Measurements from ENCODE around the gene STKLD1.
"Not testable (repeated sequence)": the region's sequence is repeated elsewhere in the genome, so short reads cannot be mapped to it uniquely, and the experiment has no call there.

The STKLD1 gene

DNA sequence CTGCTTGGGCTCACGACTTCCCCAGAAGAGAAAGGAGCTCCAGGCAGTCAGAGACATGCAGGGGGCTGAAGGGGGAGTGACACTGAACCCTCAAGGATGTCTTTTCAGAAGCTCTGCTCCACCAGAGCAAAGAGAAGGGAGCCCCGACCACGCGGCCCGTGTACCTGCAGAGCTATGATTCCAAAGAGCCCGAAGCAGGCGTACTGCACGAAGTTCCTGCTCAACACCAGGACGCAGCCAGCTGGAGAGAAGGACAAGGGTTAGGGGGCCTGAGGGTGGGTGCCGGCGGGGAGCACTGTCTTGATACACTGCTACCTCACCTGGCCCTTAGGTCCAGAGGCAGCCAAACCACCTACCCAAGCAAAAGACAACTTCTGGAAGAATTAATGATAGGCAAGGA, 9.7 kb upstream of the STKLD1 start:
- DNase-seq, result no peak

DNA sequence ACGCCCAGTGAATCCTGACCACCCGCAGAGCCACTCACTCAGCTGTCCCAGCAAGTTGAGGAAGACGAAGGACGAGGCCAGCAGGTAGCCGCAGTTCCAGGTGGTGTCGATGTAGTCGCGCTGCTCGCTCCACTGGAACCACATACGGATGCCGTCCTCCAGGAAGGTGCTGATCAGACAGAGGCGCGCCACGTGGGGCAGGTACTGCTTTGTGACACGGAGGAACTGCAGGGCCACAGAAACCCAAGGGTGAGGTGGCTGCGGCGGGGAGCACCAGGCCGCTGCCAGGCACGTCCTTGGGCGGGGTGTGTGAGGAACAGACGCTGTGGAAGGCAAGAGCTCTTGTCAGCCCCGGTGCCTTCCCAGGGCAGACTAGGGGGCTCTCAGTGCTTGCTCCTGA, 8.9 kb upstream of the STKLD1 start:
- DNase-seq, result no peak

DNA sequence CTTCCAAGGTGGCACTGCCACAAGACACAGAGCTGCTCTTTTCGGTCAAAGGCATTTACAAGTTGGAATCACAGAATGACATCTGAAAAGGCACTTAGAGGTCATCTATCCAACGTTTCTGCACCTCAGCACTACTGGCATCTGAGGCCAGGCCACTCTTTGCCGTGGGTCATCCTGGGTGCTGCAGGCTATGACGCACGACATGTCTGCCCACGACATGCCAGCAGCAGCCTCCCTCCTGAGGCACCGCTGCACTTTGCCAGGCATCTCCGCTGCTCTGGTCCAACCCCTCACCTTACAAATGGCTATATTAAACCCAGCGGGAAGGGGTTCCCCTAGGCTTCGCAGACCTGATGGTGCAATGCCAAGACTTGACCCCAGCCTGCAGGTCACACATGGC, 8.4 kb upstream of the STKLD1 start:
- DNase-seq, result no peak

DNA sequence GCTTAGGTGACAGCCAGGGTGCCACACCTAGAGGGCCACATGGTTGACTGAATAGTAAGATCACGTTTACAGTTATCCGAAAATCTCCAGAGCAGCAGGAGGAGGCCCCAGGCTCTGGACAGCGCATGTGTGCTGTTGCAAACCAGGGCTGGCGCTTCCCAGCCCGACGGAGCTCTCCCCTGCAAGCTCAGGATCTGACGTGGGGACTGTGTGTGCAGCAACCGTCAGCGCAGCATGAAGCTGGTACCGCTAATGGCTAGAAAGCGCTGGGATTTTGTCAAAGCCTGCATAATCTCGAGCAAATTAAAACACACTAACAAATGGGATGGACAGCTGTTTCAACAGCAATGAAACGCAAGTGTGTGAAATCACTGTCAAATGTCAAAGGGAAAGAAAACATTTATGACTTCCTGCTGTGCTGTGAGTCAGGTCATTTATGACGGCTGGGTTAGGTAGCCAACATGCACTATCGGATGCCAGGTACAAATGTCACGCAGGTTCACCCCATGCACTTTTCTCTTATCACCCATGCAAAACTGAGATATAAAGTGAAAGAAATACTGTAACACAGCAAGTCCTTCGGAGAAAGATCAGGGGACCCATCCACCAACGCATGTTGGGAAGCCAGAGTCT, 7.8 kb upstream of the STKLD1 start:
- DNase-seq, result no peak

- no peak for DNase-seq
Measured at GRCh38 chr9:133369422-133369821, 6.7 kb upstream of the STKLD1 start.

- no peak for DNase-seq
Measured at GRCh38 chr9:133369933-133370332, 6.2 kb upstream of the STKLD1 start.

- no peak for DNase-seq
Measured at GRCh38 chr9:133370685-133371084, 5.5 kb upstream of the STKLD1 start.

- no peak for DNase-seq
Measured at GRCh38 chr9:133371261-133371711, 4.9 kb upstream of the STKLD1 start.

GRCh38 chr9:133372144-133372543, 4.0 kb upstream of the STKLD1 start:
- no peak for DNase-seq

GRCh38 chr9:133374612-133375115, 1.5 kb upstream of the STKLD1 start:
- no peak for DNase-seq

DNA sequence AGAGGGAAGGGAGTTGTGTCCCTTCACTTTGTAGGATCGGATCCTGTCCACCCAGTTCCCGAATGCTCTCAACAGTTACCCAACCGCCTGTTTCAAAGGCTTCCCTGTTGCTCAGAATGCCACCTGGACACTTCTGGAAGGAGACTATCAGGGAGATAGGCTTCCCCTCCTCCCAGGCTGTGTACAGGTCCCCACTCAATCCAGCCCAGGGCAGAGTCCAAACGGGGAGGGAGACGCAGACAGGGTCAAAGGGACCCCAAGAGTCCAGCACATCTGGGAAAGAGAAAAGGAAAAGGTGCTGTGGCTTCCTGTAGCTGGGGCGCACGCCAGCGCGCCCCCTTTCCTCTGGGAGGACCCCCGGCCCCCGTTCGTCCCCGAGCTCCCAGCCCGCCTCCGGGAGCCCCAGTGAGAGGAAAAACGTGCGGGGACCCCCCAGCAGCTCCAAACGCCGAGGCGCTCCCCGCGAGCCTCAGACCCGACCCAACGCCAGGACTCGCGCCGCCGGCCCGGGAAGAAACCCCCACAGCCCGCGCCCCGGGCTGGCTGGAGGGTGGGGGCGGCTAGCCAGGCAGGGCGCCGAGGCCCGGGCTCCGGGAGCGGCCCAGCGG, 946 bp upstream of the STKLD1 start:
- no peak for DNase-seq

DNA sequence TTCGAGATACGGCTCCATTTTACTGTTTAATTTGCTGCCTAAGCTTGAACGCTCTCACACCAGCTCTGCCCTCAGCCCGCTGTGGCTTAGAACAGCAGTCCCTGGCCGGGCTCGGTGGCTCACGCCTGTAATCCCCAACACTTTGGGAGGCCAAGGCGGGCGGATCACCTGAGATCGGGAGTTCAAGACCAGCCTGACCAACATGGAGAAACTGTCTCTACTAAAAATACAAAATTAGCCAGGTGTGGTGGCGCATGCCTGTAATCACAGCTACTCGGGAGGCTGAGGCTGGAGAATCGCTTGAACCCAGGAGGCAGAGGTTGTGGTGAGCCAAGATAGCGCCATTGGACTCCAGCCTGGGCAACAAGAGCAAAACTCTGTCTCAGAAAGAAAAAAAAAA, 1.1 kb downstream of the STKLD1 start:
- DNase-seq, result not testable (repeated sequence)

GRCh38 chr9:133377721-133378216, 1.6 kb downstream of the STKLD1 start:
- no peak for DNase-seq

- DNase-seq, result no peak
Measured at GRCh38 chr9:133378408-133378962, 2.3 kb downstream of the STKLD1 start.

DNA sequence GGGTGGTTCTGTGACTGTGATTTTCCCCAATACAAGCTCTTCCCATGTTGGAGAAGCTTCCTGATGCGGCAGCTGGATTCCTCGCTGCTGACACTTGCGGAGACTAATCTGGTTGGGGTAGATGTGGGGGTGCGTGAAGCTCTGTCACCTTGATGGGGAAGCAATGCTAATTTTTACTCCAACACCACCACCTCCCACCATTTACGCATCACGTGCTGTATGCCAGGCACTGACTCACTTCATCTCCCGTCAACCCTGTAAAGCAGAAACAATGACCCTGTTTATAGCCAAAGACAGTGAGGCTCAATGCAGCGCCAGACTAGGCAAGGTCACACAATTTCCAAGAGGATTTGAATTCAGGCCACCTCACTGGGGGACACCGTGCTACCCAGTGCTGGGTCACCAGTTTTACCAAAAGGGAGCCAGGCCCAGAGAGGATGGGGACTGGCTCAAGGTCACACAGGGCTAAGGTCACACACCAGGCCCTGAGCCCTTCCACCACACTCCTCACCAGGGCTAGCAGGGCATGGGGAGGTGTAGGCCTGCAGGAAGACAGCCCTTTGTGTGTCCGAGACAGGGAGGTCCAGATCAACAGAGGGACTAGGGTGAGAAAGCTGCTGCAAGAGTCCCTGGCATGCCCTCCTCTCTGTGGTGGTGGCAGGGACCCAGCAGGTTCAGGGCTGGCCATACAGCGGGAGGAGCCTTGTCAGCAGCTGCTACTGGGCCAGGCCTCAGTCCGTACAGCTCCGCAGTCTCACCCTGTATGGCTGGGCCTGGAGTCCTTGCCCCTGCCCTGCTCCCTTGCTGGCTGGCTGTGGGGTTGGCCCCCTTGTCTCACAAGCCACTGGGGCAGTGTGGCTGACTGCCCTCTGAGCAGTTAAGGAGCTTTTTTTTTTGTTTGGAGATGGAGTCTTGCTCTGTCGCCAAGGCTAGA, 3.3 kb downstream of the STKLD1 start:
- DNase-seq, result no peak

DNA sequence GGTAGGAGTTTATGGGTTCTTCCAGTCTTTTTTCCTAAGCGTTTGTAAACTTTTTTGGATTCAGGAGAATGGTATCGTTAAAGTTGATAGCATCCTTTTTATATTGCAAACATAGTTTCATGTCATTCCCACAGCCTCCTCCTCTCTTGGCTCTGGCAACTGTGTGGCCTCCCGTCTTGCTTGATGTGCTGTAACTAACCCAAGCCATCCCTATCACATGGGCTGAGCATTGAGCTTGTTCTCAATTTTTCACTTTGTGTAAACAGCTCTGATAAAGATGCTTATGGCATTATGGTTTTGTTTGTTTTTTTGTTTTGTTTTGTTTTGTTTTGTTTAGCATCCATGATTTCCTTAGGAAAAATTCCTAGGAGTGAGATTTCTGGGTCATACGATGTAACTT, 4.6 kb downstream of the STKLD1 start:
- no peak for DNase-seq

DNA sequence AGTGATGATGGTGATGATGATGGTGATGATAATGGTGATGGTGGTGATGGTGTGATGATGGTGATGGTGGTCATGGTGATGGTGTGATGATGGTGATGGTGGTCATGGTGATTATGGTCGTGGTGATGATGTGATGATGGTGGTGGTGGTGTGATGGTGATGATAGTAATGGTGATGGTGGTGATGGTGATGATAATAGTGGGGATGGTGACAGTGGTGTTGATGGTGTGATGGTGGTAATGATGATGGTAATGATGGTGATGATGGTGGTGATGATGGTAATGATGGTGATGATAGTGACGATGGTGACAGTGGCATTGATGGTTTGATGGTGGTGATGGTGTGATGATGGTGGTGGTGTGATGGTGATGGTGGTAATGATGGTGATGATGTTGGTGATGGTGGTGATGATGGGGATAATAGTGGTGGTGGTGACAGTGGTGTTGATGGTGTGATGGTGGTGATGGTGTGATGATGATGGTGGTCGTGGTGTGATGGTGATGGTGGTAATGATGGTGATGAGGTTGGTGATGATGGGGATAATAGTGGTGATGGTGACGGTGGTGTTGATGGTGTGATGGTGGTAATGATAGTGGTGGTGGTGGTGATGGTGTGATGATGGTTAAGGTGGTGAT, 6.5 kb downstream of the STKLD1 start:
- DNase-seq, result no peak

- DNase-seq, result no peak
Measured at GRCh38 chr9:133383438-133383837, 7.3 kb downstream of the STKLD1 start.

DNA sequence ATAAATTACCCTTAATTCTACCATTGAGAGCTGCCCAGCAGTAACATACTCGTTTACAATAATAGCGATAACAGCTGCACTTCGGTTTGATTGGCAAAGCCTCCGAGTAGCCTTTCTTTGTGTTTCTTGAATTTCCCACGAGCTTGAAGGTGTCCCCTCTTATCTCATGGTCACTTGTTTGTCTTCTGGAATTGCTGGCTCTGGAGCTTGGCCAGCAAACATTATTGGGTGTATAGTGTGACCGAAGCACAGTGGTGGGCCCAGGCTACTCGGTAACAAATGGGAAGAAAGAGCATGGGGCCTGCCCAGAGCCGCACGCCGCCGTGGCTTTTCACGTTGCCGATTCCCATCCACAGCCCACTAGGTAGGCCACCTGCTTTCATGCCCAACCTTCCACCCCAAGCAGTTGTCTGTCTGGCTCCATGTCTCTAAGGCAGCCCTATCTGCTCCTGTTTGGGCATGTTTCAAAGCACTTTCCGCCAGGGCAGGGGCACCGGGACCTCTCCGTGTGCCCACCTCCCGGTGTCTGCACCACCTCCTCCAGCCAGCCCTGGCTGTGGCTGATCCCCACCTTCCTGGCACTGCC, 8.7 kb downstream of the STKLD1 start:
- no peak for DNase-seq

DNA sequence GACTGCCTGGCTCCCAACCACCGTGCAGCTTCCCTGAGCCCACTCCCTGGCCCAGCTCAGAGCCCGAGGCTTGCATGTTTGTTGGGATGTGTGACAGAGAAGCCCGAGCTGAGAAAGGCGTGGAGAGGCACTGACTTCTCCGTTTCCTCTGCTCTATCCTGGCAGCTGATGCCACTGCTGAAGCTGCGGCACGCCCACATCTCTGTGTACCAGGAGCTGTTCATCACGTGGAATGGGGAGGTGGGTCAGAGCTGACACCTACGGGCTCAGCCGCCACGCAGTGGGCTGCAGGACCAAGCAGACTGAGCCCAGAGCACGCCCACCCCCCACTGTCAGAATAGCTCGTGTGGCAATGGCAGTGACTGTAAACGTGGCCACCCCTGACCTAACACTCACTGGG, 9.3 kb downstream of the STKLD1 start:
- DNase-seq, result no peak

DNA sequence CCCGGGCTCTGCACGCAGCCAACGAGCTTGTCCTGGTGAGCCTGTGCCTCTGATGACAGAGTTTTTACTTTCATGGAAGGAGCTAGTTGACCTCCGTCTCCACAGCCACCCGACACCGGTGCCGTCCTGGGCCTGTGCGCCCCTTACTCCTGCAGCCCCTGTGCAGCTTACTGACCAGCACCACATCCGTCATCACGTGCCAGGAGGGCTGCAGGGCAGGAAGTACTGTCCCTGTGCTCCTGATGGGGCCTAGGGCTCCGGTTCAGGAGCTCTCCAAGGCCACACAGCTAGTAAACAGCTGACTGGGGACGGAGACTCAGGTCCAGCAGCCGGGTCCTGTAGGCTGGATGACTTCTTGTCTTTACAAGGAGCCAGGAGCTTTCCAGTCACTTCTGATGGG, 10.2 kb downstream of the STKLD1 start:
- no peak for DNase-seq

- no peak for DNase-seq
Measured at GRCh38 chr9:133387680-133388079, 11.5 kb downstream of the STKLD1 start.
